PC-9 (cell line): Measurements from ENCODE around the gene SEMA6C. TPM values are rescaled to one million over a fixed set of nuclear protein-coding genes. Genes with fewer than 3 reads are reported as not detected.
"Not testable (repeated sequence)": the region's sequence is repeated elsewhere in the genome, so short reads cannot be mapped to it uniquely, and the experiment has no call there.

ENCODE experiments used
- BruUV-seq: library from RNA; stranded (reverse); fragments of 400-500 nt; replicated peaks from 2 replicates; lab custom pipeline; 2021; lab: Mats Ljungman, UMichigan
- CTCF ChIA-PET: fragments of 300-600 bp; sonication (Branson Sonifier 250); formaldehyde crosslinking; loops from one replicate; lab custom pipeline; 2022; ENCODE audit warnings: antibody characterized with exemption; lab: Charles Lee
- POLR2A ChIA-PET: fragments of 300-600 bp; sonication (Branson Sonifier 250); formaldehyde crosslinking; loops from one replicate; lab custom pipeline; 2022; ENCODE audit warnings: antibody characterized with exemption; ENCODE audit not compliant: unreplicated experiment; lab: Charles Lee
- DNase-seq, 2 experiments: peaks; one replicate each; pipeline versions ENCODE4 v3.0.0 to v3.0.0-alpha.2; 2015 to 2022; ENCODE audit warnings: mixed read lengths in 1 of 2
- H2AFZ ChIP-seq: fragments of 200-600 bp; sonication (generic); 2 replicates; pipeline ENCODE4 v1.8.1; 2017; ENCODE audit warnings: antibody characterized with exemption
- H3F3A ChIP-seq: fragments of 200-600 bp; sonication (generic); 2 replicates; pipeline ENCODE4 v1.8.1; 2017; ENCODE audit warnings: antibody characterized with exemption, mild to moderate bottlenecking, low read depth; ENCODE audit not compliant: insufficient read depth
- H3K27ac ChIP-seq: fragments of 200-600 bp; sonication (generic); 2 replicates; pipeline ENCODE4 v1.6.1; 2016; ENCODE audit warnings: mixed run types
- H3K27me3 ChIP-seq: fragments of 200-600 bp; sonication (generic); 2 replicates; pipeline ENCODE4 v1.6.1; 2016; ENCODE audit warnings: low read depth, mixed run types; ENCODE audit not compliant: insufficient read depth
- H3K36me3 ChIP-seq: fragments of 200-600 bp; sonication (generic); 2 replicates; pipeline ENCODE4 v1.6.1; 2016; ENCODE audit warnings: low read depth, mixed run types
- H3K4me1 ChIP-seq: fragments of 200-600 bp; sonication (generic); replicated peaks from 2 replicates; pipeline ENCODE4 v1.6.1; 2016; ENCODE audit warnings: mixed run types; ENCODE audit not compliant: insufficient read depth
- H3K4me2 ChIP-seq: fragments of 200-600 bp; sonication (generic); 2 replicates; pipeline ENCODE4 v1.6.1; 2017; ENCODE audit warnings: mixed run types
- H3K4me3 ChIP-seq: fragments of 200-600 bp; sonication (generic); 2 replicates; pipeline ENCODE4 v1.6.1; 2016; ENCODE audit warnings: mixed run types
- H3K79me2 ChIP-seq: fragments of 200-600 bp; sonication (generic); 2 replicates; pipeline ENCODE4 v1.6.1; 2017; ENCODE audit warnings: low read depth, mixed run types
- H3K9me2 ChIP-seq: fragments of 200-600 bp; sonication (generic); 2 replicates; pipeline ENCODE4 v1.8.1; 2017; ENCODE audit warnings: mild to moderate bottlenecking; ENCODE audit not compliant: insufficient read depth
- H3K9me3 ChIP-seq: fragments of 200-600 bp; sonication (generic); 2 replicates; pipeline ENCODE4 v1.8.1; 2016; ENCODE audit warnings: low read depth; ENCODE audit not compliant: insufficient read depth
- H4K20me1 ChIP-seq: fragments of 200-600 bp; sonication (generic); 2 replicates; pipeline ENCODE4 v1.8.1; 2017; ENCODE audit not compliant: insufficient read depth
- EZH2 ChIP-seq: fragments of 200-600 bp; sonication (generic); IDR thresholded peaks from 2 replicates; pipeline ENCODE4 v1.8.0; 2017; ENCODE audit warnings: antibody characterized with exemption, low read depth
- intact Hi-C: fragments of 100-400 bp; cut with micrococcal nuclease; formaldehyde crosslinking; loops from one replicate; pipeline ENCODE4 v1.10.0; 2022; ENCODE audit not compliant: unreplicated experiment
- total RNA-seq: library from RNA; stranded (reverse); gene quantifications from 2 replicates; pipeline ENCODE4 v1.2.3, GENCODE V29; 2021
- TF ChIP-seq, protein P1 (sequence below): fragments of 200-600 bp; sonication (generic); conservative IDR thresholded peaks from 2 replicates; pipeline ENCODE4 v1.6.1; 2017; ENCODE audit warnings: mixed run types, antibody characterized with exemption, mild to moderate bottlenecking, moderate library complexity

Gene SEMA6C
- total RNA-seq, 1 experiment from 2014 or later, result 5.6 TPM

DNA sequence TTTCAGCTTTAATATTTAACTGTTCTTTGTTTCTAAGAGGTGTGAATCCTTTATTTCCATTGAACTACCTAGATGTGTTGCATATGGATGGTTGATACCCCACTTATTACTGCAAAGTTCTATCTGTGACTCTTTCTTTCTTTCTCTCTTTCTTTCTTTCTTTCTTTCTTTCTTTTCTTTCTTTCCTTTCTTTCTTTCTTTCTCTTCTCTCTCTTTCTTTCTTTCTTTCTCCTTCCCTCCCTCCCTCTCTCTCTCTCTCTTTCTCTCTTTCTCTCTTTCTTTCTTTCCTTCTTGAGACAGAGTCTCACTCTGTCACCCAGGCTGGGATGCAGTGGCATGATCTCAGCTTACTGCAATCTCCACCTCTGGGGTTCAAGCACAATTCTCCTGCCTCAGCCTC, 41.8 kb downstream of the SEMA6C start:
- intact Hi-C loops, result no loop called here
- no peak for TF ChIP-seq EZH2
- TF ChIP-seq, protein P1, sequence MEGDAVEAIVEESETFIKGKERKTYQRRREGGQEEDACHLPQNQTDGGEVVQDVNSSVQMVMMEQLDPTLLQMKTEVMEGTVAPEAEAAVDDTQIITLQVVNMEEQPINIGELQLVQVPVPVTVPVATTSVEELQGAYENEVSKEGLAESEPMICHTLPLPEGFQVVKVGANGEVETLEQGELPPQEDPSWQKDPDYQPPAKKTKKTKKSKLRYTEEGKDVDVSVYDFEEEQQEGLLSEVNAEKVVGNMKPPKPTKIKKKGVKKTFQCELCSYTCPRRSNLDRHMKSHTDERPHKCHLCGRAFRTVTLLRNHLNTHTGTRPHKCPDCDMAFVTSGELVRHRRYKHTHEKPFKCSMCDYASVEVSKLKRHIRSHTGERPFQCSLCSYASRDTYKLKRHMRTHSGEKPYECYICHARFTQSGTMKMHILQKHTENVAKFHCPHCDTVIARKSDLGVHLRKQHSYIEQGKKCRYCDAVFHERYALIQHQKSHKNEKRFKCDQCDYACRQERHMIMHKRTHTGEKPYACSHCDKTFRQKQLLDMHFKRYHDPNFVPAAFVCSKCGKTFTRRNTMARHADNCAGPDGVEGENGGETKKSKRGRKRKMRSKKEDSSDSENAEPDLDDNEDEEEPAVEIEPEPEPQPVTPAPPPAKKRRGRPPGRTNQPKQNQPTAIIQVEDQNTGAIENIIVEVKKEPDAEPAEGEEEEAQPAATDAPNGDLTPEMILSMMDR, result no peak
- H3K9me3 ChIP-seq, result no peaks in the 10 kb centered on the region
- H3K36me3 ChIP-seq, result no peaks in the 10 kb centered on the region
- CTCF ChIA-PET, result no interaction called here
- POLR2A ChIA-PET, result no interaction called here
- H3K27me3 ChIP-seq, result no peaks in the 10 kb centered on the region
- H3K4me1 ChIP-seq, result no peaks in the 10 kb centered on the region
- no peaks in the 10 kb centered on the region for H3K79me2 ChIP-seq
- BruUV-seq, result no TSS peak
- no peaks in the 10 kb centered on the region for H3K9me2 ChIP-seq
- no peak for DNase-seq
- no peak overlapping the region for H3K27ac ChIP-seq
- no peak overlapping the region for H3K4me3 ChIP-seq
- no peak overlapping the region for H3K4me2 ChIP-seq
- no peak overlapping the region for H2AFZ ChIP-seq
- H4K20me1 ChIP-seq, result no peaks in the 10 kb centered on the region
- H3F3A ChIP-seq, result no peaks in the 10 kb centered on the region

DNA sequence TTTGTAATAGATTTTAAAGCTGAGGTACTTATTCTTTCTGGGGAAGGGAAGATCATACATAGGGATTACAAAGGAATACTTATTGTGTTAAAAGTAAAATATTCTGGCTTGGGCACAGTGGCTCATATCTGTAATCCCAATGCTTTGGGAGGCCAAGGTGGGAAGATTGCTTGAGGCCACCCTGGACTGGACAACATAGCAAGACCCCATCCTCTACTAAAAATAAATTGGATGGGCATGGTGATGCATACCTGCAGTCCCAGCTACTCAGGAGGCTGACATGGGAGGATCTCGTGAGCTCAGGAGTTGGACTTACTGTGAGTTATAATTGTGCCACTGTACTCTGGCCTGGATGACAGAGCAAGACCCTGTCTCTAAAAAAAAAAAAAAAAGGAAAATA, 48.3 kb downstream of the SEMA6C start:
- no peak overlapping the region for H3K4me3 ChIP-seq
- intact Hi-C loops, result no loop called here
- no peaks in the 10 kb centered on the region for H3K79me2 ChIP-seq
- no peaks in the 10 kb centered on the region for H3K36me3 ChIP-seq
- BruUV-seq, result no TSS peak
- H3K9me2 ChIP-seq, result no peaks in the 10 kb centered on the region
- no peak overlapping the region for H2AFZ ChIP-seq
- TF ChIP-seq, protein P1, result no peak
- TF ChIP-seq EZH2, result no peak
- H3K4me2 ChIP-seq, result no peak overlapping the region
- H3K27me3 ChIP-seq, result no peaks in the 10 kb centered on the region
- H3F3A ChIP-seq, result peaks cover 8% of the 10 kb centered on the region; the same call in 1 of the 2 replicates
- POLR2A ChIA-PET, result no interaction called here
- CTCF ChIA-PET, result interaction anchor here (0.6 to 0.7 kb wide), 2 partner anchors 12 to 43 kb away, joined by 4 to 6 read pairs; no protein-coding TSS in a partner anchor
- H4K20me1 ChIP-seq, result no peaks in the 10 kb centered on the region
- H3K27ac ChIP-seq, result no peak overlapping the region
- H3K4me1 ChIP-seq, result peaks cover 3% of the 10 kb centered on the region; the same call in 1 of the 2 replicates
- H3K9me3 ChIP-seq, result no peaks in the 10 kb centered on the region
- DNase-seq, result no peak

DNA sequence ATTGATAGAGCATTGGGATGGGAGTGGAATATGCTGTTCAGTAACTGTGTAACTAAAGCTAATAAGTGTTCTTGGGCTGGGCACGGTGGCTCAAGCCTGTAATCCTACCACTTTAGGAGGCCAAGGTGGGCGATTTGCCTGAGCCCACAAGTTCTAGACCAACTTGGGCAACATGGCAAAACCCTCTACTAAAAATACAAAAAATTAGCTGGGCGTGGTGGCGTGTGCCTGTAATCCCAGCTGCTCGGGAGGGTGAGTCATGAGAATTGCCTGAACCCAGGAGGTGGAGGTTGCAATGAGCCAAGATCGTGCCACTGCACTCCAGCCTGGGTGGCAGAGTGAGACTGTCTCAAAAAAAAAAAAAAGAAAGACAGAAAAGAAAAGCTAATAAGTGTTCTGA, 49.0 kb downstream of the SEMA6C start:
- H3K9me2 ChIP-seq, H3K4me2 ChIP-seq, H3K9me3 ChIP-seq, H2AFZ ChIP-seq, H3K27me3 ChIP-seq, POLR2A ChIA-PET, H4K20me1 ChIP-seq, H3K79me2 ChIP-seq, H3K27ac ChIP-seq, H3K4me1 ChIP-seq, BruUV-seq, H3K4me3 ChIP-seq, H3F3A ChIP-seq, intact Hi-C loops, DNase-seq, H3K36me3 ChIP-seq: not testable (repeated sequence)
- CTCF ChIA-PET, result interaction anchor here (0.6 kb wide), 1 partner anchor 26 kb away, joined by 3 read pairs; no protein-coding TSS in a partner anchor
